Nephron progenitor cell (in vitro differentiated cells): Measurements from ENCODE around the gene ROS1.
"Not testable (repeated sequence)": the region's sequence is repeated elsewhere in the genome, so short reads cannot be mapped to it uniquely, and the experiment has no call there.

Experiments used
- DNase-seq: peaks from one replicate; pipeline ENCODE4 v3.0.0; 2021
- H3K27ac Mint-ChIP-seq: 2 replicates; pipeline ENCODE4 v1.8.0; 2021; ENCODE audit warnings: mild to moderate bottlenecking, moderate library complexity, mixed read lengths
- H3K27me3 Mint-ChIP-seq: 2 replicates; pipeline ENCODE4 v1.8.0; 2021; ENCODE audit warnings: mild to moderate bottlenecking, low read depth, mixed read lengths; ENCODE audit not compliant: poor library complexity
- H3K36me3 Mint-ChIP-seq: 2 replicates; pipeline ENCODE4 v1.8.0; 2021; ENCODE audit warnings: low read depth, mixed read lengths
- H3K4me1 Mint-ChIP-seq: 2 replicates; pipeline ENCODE4 v1.8.0; 2021; ENCODE audit warnings: mixed read lengths
- H3K4me3 Mint-ChIP-seq: 2 replicates; pipeline ENCODE4 v1.8.0; 2021; ENCODE audit warnings: mild to moderate bottlenecking, moderate library complexity, mixed read lengths
- H3K9me3 Mint-ChIP-seq: 2 replicates; pipeline ENCODE4 v1.8.0; 2021; ENCODE audit warnings: mild to moderate bottlenecking, moderate library complexity, mixed read lengths
- TF ChIP-seq, protein P1 (sequence below): fragments of 200-600 bp; sonication (generic); IDR thresholded peaks from 2 replicates; pipeline ENCODE4 v1.5.0; 2021; ENCODE audit warnings: antibody characterized with exemption

Gene ROS1

GRCh38 chr6:117263353-117263927 lies 162.3 kb downstream of the ROS1 start:
- DNase-seq, result no peak
- Mint-ChIP-seq H3K4me1 (peaks cover 16% of the 10 kb centered on the region), H3K9me3 (no peaks in the 10 kb centered on the region), H3K27me3 (peaks cover 97% of the 10 kb centered on the region), H3K27ac (no peak overlapping the region), H3K4me3 (no peak overlapping the region), H3K36me3 (no peaks in the 10 kb centered on the region)
- TF ChIP-seq, protein P1, sequence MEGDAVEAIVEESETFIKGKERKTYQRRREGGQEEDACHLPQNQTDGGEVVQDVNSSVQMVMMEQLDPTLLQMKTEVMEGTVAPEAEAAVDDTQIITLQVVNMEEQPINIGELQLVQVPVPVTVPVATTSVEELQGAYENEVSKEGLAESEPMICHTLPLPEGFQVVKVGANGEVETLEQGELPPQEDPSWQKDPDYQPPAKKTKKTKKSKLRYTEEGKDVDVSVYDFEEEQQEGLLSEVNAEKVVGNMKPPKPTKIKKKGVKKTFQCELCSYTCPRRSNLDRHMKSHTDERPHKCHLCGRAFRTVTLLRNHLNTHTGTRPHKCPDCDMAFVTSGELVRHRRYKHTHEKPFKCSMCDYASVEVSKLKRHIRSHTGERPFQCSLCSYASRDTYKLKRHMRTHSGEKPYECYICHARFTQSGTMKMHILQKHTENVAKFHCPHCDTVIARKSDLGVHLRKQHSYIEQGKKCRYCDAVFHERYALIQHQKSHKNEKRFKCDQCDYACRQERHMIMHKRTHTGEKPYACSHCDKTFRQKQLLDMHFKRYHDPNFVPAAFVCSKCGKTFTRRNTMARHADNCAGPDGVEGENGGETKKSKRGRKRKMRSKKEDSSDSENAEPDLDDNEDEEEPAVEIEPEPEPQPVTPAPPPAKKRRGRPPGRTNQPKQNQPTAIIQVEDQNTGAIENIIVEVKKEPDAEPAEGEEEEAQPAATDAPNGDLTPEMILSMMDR, result no peak

DNA sequence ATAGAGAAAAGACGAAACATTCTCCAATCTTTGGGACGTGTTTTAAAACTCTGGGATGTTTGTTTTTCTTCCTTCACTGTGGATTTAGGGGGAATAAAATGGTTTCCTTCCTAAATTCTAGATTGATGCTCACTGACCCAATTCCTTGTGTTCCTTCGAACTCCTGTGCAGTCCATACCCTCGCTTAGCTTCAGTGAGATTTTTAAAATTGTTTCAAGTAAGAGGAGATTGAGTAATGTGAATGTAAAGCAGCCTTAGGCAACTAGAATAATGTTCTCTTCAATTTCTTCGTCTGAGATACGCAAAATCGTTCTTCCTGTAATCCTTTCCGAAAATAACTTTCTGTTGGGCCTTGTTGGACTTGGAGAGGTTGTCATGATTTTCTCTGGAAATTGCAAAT lies 162.9 kb downstream of the ROS1 start:
- Mint-ChIP-seq H3K27ac (no peak overlapping the region), H3K9me3 (no peaks in the 10 kb centered on the region), H3K27me3 (peaks cover 91% of the 10 kb centered on the region), H3K4me1 (peaks cover 16% of the 10 kb centered on the region), H3K36me3 (no peaks in the 10 kb centered on the region), H3K4me3 (no peak overlapping the region)
- no peak for DNase-seq
- TF ChIP-seq, protein P1, result no peak

GRCh38 chr6:117253785-117254184 lies 172.0 kb downstream of the ROS1 start:
- peaks cover 7% of the 10 kb centered on the region for H3K27me3 Mint-ChIP-seq
- TF ChIP-seq, protein P1, result no peak
- no peak for DNase-seq
- H3K4me3 Mint-ChIP-seq, result no peak overlapping the region
- no peaks in the 10 kb centered on the region for H3K4me1 Mint-ChIP-seq
- H3K36me3 Mint-ChIP-seq, result no peaks in the 10 kb centered on the region
- no peak overlapping the region for H3K27ac Mint-ChIP-seq
- H3K9me3 Mint-ChIP-seq, result no peaks in the 10 kb centered on the region

DNA sequence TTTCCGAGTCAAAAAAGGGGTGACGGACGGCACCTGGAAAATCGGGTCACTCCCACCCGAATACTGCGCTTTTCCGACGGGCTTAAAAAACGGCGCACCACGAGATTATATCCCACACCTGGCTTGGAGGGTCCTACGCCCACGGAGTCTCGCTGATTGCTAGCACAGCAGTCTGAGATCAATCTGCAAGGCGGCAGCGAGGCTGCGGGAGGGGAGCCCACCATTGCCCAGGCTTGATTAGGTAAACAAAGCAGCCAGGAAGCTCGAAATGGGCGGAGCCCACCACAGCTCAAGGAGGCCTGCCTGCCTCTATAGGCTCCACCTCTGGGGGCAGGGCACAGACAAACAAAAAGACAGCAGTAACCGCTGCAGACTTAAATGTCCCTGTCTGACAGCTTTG lies 180.8 kb downstream of the ROS1 start:
- H3K36me3 Mint-ChIP-seq, DNase-seq, H3K27me3 Mint-ChIP-seq, H3K4me1 Mint-ChIP-seq: not testable (repeated sequence)
- peak overlapping the region; percentile 94 for H3K27ac Mint-ChIP-seq
- H3K9me3 Mint-ChIP-seq, result peaks cover 11% of the 10 kb centered on the region
- H3K4me3 Mint-ChIP-seq, result peak overlapping the region; percentile 84

DNA sequence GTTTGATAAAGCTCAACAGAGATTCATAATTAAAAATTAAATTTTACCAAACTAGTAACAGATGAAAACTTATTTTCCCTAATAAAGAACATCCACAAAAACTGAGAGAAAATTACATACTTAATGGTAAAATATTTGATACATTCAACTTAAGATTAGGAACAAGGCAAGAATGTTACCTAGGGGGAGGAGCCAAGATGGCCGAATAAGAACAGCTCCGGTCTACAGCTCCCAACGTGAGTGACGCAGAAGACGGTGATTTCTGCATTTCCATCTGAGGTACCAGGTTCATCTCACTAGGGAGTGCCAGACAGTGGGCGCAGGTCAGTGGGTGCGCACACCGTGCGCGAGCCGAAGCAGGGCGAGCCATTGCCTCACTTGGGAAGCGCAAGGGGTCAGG lies 181.2 kb downstream of the ROS1 start:
- not testable (repeated sequence) for H3K4me1 Mint-ChIP-seq
- peak overlapping the region; percentile 84 for H3K4me3 Mint-ChIP-seq
- peak overlapping the region; percentile 94 for H3K27ac Mint-ChIP-seq

More for the DNA sequence above, 181.2 kb downstream of the ROS1 start:
- H3K36me3 Mint-ChIP-seq, H3K27me3 Mint-ChIP-seq, DNase-seq: not testable (repeated sequence)
- H3K9me3 Mint-ChIP-seq, result peaks cover 11% of the 10 kb centered on the region
